GM12891 (cell line): ENCODE measurements around the gene GAPDHS.

Experiments used
- POLR2A ChIP-seq: IDR thresholded peaks from 2 replicates; pipeline ENCODE4 v1.6.1; 2011; ENCODE audit warnings: low read depth, low read length, control low read depth
- POLR2AphosphoS5 ChIP-seq: IDR thresholded peaks from 2 replicates; pipeline ENCODE4 v1.6.1; 2011; ENCODE audit warnings: low read depth, low read length, control low read depth
- SPI1 ChIP-seq: IDR thresholded peaks from 2 replicates; pipeline ENCODE4 v1.6.1; 2011; ENCODE audit warnings: low read depth, low read length, control low read depth
- TAF1 ChIP-seq: IDR thresholded peaks from 2 replicates; pipeline ENCODE4 v1.6.1; 2011; ENCODE audit warnings: low read depth, low read length, control low read depth

DNA sequence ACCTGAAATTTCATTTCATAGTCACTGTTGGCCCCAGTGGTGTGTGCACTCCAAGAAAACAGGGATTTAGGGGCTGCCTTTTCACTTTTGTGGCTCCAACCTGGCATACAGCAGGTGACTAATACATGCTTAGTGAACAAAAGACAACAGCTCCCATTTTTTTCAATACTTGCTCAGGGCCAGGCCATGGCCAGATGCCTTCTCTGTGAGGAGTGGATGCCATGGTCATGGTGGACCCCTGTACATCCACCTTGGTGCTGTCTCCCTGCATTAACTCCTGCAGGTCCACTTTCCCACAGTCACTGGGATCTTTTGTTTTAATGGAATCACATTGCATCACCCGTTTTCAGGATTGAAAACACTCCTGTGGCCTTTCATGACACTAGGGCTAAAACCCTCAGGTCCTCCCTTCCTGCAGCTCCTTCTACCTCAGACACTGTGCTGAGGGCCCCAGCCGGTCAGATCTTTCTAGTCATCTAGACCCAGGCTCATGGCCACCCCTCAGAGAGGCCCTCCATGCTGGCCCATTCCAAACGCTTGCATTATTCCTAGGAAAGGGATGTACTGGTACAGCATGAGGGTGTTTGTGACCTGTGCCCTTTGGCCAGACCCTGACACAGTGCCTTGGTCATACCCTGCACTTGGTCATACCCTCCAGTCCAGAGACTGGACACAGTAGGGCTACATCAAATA is 11.0 kb downstream of the GAPDHS start:
- TF ChIP-seq POLR2A (no peak), TAF1 (no peak), POLR2AphosphoS5 (no peak), SPI1 (no peak)
